ENCODE results near the gene FOXC1. TPM values are rescaled to one million over a fixed set of nuclear protein-coding genes. Genes with fewer than 3 reads are reported as not detected.

The FOXC1 gene
- total RNA-seq, 1 donor from 2014 or later, result 2.3 TPM

- H3K4me3 ChIP-seq, result no peak overlapping the region
- intact Hi-C loops (cut with DNase I), result no loop called here
- no peaks in the 10 kb centered on the region for H3K9me3 ChIP-seq
- no peaks in the 10 kb centered on the region for H3K27me3 ChIP-seq (ENCODE audit: low read depth)
- no peak for TF ChIP-seq CTCF (IDR thresholded peaks at IDR 0.05)
- H3K36me3 ChIP-seq, result no peaks in the 10 kb centered on the region
- ATAC-seq, result peak; percentile 85 to 87
- no peak for DNase-seq
- H3K27ac ChIP-seq, result no peak overlapping the region
- H3K4me1 ChIP-seq, result no peaks in the 10 kb centered on the region
Measured at GRCh38 chr6:1641343-1641885, 31.7 kb downstream of the FOXC1 start.

GRCh38 chr6:1643111-1643510 lies 33.4 kb downstream of the FOXC1 start:
- no peaks in the 10 kb centered on the region for H3K36me3 ChIP-seq
- intact Hi-C loops (cut with DNase I), result no loop called here
- no peaks in the 10 kb centered on the region for H3K27me3 ChIP-seq (ENCODE audit: low read depth)
- DNase-seq (no peak), ATAC-seq (no peak)
- H3K9me3 ChIP-seq, result no peaks in the 10 kb centered on the region
- H3K4me1 ChIP-seq, result no peaks in the 10 kb centered on the region
- H3K27ac ChIP-seq, result no peak overlapping the region
- TF ChIP-seq CTCF (IDR thresholded peaks at IDR 0.05), result no peak
- H3K4me3 ChIP-seq, result no peak overlapping the region

- no peak for TF ChIP-seq CTCF (IDR thresholded peaks at IDR 0.05)
- intact Hi-C loops (cut with DNase I), result no loop called here
- DNase-seq, result no peak
- Histone ChIP-seq H3K4me3 (no peak overlapping the region), H3K27me3 (ENCODE audit: low read depth) (no peaks in the 10 kb centered on the region), H3K27ac (no peak overlapping the region), H3K36me3 (no peaks in the 10 kb centered on the region), H3K4me1 (no peaks in the 10 kb centered on the region), H3K9me3 (no peaks in the 10 kb centered on the region)
- ATAC-seq, result no peak
Measured at GRCh38 chr6:1643830-1644445, 34.2 kb downstream of the FOXC1 start.

GRCh38 chr6:1644516-1645060 lies 34.9 kb downstream of the FOXC1 start:
- Histone ChIP-seq H3K27me3 (ENCODE audit: low read depth) (no peaks in the 10 kb centered on the region), H3K4me3 (no peak overlapping the region), H3K27ac (no peak overlapping the region), H3K4me1 (no peaks in the 10 kb centered on the region), H3K36me3 (no peaks in the 10 kb centered on the region), H3K9me3 (no peaks in the 10 kb centered on the region)
- no peak for ATAC-seq
- intact Hi-C loops (cut with DNase I), result no loop called here
- no peak for DNase-seq
- no peak for TF ChIP-seq CTCF (IDR thresholded peaks at IDR 0.05)

- intact Hi-C loops (cut with DNase I), result no loop called here
- DNase-seq, result no peak
Measured at GRCh38 chr6:1645466-1646185, 35.9 kb downstream of the FOXC1 start.

More at GRCh38 chr6:1645466-1646185, 35.9 kb downstream of the FOXC1 start:
- no peak for ATAC-seq
- H3K27me3 ChIP-seq (ENCODE audit: low read depth), result no peaks in the 10 kb centered on the region
- no peak overlapping the region for H3K4me3 ChIP-seq
- H3K9me3 ChIP-seq, result no peaks in the 10 kb centered on the region
- no peaks in the 10 kb centered on the region for H3K4me1 ChIP-seq
- no peak for TF ChIP-seq CTCF (IDR thresholded peaks at IDR 0.05)
- no peaks in the 10 kb centered on the region for H3K36me3 ChIP-seq
- H3K27ac ChIP-seq, result no peak overlapping the region

All from lower lobe of right lung (tissue), 2 donors.